ENCODE measurements around the gene ERBB2. TPM values are rescaled to one million over a fixed set of nuclear protein-coding genes. Genes with fewer than 3 reads are reported as not detected.

ERBB2 gene
- total and polyA plus RNA-seq, 2 of the 13 experiments (the other 11 are each of a cell fraction or from before 2014, with no cell fraction given): 57.7 to 64.1 TPM

- TF ChIP-seq SKI (IDR thresholded peaks at IDR 0.05; ENCODE audit: partially characterized antibody) (peak; percentile 87), ARID3A (IDR thresholded peaks at IDR 0.05; ENCODE audit: low read depth, low read length) (no peak), HDAC2 (CRISPR knock-in tag; IDR thresholded peaks at IDR 0.05) (peak; percentile 75), ZNF282 (IDR thresholded peaks at IDR 0.05; ENCODE audit: partially characterized antibody) (no peak), E2F5 (CRISPR knock-in tag; conservative IDR thresholded peaks at IDR 0.05) (peak; percentile 56; the same call in 1 of the 2 replicates), ZNF275 (CRISPR knock-in tag; IDR thresholded peaks at IDR 0.05; ENCODE audit: borderline replicate concordance) (peak; percentile 93), KDM5B (CRISPR knock-in tag; IDR thresholded peaks at IDR 0.05; ENCODE audit: borderline replicate concordance) (peak; percentile 98; the same call in 1 of the 2 replicates), FOXP1 (IDR thresholded peaks at IDR 0.05) (no peak), FOXP1 (CRISPR knock-in tag; IDR thresholded peaks at IDR 0.05) (peak; percentile 17), MTF2 (CRISPR knock-in tag; IDR thresholded peaks at IDR 0.05; ENCODE audit: borderline replicate concordance) (peak; percentile 86; the same call in 1 of the 2 replicates), LBX2 (CRISPR knock-in tag; IDR thresholded peaks at IDR 0.05; ENCODE audit: borderline replicate concordance) (peak; percentile 80; the same call in 1 of the 2 replicates), NCOR1 (IDR thresholded peaks at IDR 0.05; ENCODE audit: borderline replicate concordance, low read length) (no peak), POLR2G (IDR thresholded peaks at IDR 0.05; ENCODE audit: low read depth, low read length) (peak; percentile 76), ZNF878 (CRISPR knock-in tag; IDR thresholded peaks at IDR 0.05) (no peak; the same call in 1 of the 2 replicates), ATF7-NPFF (CRISPR knock-in tag; IDR thresholded peaks at IDR 0.05; ENCODE audit: low read depth) (peak; percentile 98), FOXO1 (CRISPR knock-in tag; IDR thresholded peaks at IDR 0.05) (peak; percentile 66), MIER2 (CRISPR knock-in tag; IDR thresholded peaks at IDR 0.05) (0 out of 2 replicates have a peak, but pooled peaks have one; percentile 56), TEF (CRISPR knock-in tag; IDR thresholded peaks at IDR 0.05) (peak; percentile 77), ZNF652 (CRISPR knock-in tag; IDR thresholded peaks at IDR 0.05; ENCODE audit: borderline replicate concordance, low read depth) (no peak), ZFP36L1 (CRISPR knock-in tag; IDR thresholded peaks at IDR 0.05) (no peak), TFE3 (CRISPR knock-in tag; IDR thresholded peaks at IDR 0.05) (peak; percentile 59; the same call in 1 of the 2 replicates), ZNF329 (CRISPR knock-in tag; IDR thresholded peaks at IDR 0.05; ENCODE audit: low read depth) (no peak; the same call in none of the 2 replicates), ZNF776 (CRISPR knock-in tag; IDR thresholded peaks at IDR 0.05) (peak; percentile 97; the same call in 1 of the 2 replicates), ZSCAN22 (CRISPR knock-in tag; IDR thresholded peaks at IDR 0.05) (peak; percentile 78; the same call in 1 of the 2 replicates)
Measured at GRCh38 chr17:39754161-39754957, 54.5 kb downstream of the ERBB2 start (continued).
